Breast epithelium (tissue), 3 donors: ENCODE data around the gene ULK4.

Source experiments
- POLR2A ChIP-seq: fragments of 450-650 bp; IDR thresholded peaks from one replicate; pipeline ENCODE4 v1.6.1; 2016; ENCODE audit warnings: antibody characterized with exemption, mild to moderate bottlenecking, moderate library complexity
- POLR2AphosphoS5 ChIP-seq, 3 donors: sonication (generic); formaldehyde crosslinking; IDR thresholded peaks; one replicate each; pipeline ENCODE4 v1.6.1; 2017; ENCODE audit warnings: antibody characterized with exemption in 3 of 3
- TF ChIP-seq, protein P1 (sequence below), 3 donors: fragments of 450-650 bp; IDR thresholded peaks; one replicate each; pipeline ENCODE4 v1.5.1; 2016 to 2017; ENCODE audit warnings: antibody characterized with exemption in 3 of 3, mild to moderate bottlenecking in 3 of 3, moderate library complexity in 3 of 3

DNA sequence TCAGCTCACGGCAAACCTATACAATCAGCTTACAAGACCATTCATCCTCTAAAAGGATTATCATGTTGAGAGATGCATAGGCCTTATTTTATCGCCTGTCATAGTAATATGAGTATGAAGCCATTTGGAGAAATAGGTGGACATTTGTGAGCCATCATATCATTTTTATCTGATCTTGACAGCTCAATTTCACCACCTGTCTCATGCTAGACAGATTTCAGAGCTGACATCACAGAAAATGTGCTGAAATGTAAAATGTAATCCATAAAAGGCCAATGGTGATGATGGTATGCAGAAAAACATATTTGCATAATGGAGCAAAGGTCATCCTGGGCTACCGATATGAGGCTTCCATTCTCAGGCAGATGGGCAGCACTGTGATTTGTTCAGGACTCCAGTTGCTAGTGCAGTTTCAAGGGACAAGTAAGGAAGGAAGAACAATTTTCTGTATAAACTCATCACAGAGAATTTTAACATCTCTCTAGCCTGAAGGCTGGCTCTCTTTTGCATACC, 221.5 kb downstream of the ULK4 start:
- no peak for TF ChIP-seq POLR2A
- TF ChIP-seq, protein P1, sequence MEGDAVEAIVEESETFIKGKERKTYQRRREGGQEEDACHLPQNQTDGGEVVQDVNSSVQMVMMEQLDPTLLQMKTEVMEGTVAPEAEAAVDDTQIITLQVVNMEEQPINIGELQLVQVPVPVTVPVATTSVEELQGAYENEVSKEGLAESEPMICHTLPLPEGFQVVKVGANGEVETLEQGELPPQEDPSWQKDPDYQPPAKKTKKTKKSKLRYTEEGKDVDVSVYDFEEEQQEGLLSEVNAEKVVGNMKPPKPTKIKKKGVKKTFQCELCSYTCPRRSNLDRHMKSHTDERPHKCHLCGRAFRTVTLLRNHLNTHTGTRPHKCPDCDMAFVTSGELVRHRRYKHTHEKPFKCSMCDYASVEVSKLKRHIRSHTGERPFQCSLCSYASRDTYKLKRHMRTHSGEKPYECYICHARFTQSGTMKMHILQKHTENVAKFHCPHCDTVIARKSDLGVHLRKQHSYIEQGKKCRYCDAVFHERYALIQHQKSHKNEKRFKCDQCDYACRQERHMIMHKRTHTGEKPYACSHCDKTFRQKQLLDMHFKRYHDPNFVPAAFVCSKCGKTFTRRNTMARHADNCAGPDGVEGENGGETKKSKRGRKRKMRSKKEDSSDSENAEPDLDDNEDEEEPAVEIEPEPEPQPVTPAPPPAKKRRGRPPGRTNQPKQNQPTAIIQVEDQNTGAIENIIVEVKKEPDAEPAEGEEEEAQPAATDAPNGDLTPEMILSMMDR (IDR thresholded peaks at IDR 0.05) = no peak
- no peak for TF ChIP-seq POLR2AphosphoS5 (IDR thresholded peaks at IDR 0.05)
